ENCODE results near the gene LRRC3B.
"Not testable (repeated sequence)": the region's sequence is repeated elsewhere in the genome, so short reads cannot be mapped to it uniquely, and the experiment has no call there.

The LRRC3B gene, protein sequence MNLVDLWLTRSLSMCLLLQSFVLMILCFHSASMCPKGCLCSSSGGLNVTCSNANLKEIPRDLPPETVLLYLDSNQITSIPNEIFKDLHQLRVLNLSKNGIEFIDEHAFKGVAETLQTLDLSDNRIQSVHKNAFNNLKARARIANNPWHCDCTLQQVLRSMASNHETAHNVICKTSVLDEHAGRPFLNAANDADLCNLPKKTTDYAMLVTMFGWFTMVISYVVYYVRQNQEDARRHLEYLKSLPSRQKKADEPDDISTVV

DNA sequence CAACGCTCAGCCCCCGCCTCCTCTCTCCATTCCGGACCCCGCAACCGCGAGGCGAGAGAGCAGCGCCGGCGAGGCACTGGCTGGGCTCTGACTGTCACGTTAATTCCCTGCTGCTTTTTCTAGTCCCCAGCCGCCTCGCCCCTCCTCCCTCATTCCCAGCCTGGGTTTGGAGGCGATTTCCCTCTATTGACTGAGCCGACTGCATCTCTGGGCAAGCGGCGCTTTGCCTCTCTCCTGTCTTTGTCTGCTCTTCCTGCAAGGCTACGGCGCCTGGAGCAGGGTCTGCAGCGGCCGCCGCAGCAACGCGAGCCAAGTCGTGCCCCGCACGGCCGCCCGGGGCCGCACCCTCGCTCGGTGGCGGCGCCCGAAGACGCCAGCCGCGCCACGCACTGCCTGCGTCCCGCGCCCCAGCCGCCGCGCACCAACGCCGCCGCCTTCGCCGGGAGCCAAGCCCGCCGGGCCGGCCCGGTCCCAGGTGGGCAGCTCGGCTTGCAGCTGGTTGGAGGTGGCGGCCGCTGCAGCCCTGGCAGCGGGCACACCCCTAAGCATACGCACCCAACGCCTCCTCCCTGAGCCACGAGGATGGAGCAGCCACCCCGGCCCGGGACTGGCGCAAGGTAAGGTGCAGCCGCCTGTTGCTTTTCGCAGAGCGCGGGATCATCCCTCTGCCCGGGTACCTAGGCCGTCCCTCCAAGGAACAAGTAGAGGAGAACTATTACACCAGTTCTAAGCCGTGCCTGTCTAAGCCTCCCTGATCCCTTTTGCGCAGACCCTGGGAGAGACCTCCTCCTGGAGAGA, at the start of gene LRRC3B:
TSS of gene LRRC3B (plus strand) at position 152 of the 798 bp plus-strand sequence. CDS start 86,901 bp downstream, outside the sequence.
- Mint-ChIP-seq H3K27ac (no peak within 1 kb of the TSS), H3K27me3 (peaks cover 46% of the 10 kb centered on the region), H3K4me1 (ENCODE audit: low read depth) (no peaks in the 10 kb centered on the region), H3K36me3 (ENCODE audit: low read depth) (no peaks in the 10 kb centered on the region), H3K9me3 (peaks cover 3% of the 10 kb centered on the region), H3K4me3 (no peak within 1 kb of the TSS)

DNA sequence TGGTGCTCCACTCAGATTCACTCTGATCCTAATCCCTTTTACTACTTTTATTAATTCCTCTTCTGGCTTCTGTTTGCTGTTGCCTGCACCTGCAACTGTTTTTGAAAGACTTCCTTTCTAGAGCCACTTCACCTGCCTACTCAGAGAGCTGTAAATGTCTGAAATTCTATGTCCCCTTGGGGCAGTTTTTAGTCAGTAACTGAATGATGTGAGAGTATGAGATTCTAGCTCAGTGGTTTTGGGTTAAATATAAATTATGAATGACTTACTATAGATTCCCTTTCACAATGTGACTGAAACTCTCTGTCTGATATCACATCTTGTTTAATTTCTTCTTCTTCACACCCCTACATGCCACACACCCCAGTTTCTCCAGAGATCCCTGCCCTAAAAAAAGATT, 47.8 kb upstream of the LRRC3B start:
- H3K4me3 Mint-ChIP-seq = no peak overlapping the region
- no peak overlapping the region for H3K27ac Mint-ChIP-seq
- no peaks in the 10 kb centered on the region for H3K36me3 Mint-ChIP-seq (ENCODE audit: low read depth)
- no peaks in the 10 kb centered on the region for H3K4me1 Mint-ChIP-seq (ENCODE audit: low read depth)
- H3K27me3 Mint-ChIP-seq = no peaks in the 10 kb centered on the region
- H3K9me3 Mint-ChIP-seq = peaks cover 16% of the 10 kb centered on the region

DNA sequence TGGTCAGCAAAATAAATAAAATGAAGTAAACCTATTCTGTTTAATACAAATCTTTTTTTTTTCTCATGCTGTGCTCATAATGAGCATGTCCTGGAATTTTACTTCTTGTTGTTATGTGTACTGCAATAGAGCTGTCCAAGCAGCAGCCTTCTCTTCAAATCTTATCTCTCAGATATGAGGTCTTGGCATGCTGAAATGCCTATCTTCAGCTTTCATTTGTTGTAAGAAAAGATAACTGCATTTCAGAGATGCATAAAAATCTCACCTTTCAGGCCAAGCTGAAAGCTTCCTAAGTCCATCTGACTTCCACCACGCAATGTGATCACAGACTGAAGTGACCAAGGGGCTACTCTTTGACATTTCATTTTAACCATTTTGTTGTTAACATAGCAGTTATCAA, 43.5 kb upstream of the LRRC3B start:
- Mint-ChIP-seq H3K4me3 (no peak overlapping the region), H3K36me3 (ENCODE audit: low read depth) (no peaks in the 10 kb centered on the region), H3K27ac (no peak overlapping the region), H3K27me3 (no peaks in the 10 kb centered on the region), H3K9me3 (peaks cover 15% of the 10 kb centered on the region), H3K4me1 (ENCODE audit: low read depth) (no peaks in the 10 kb centered on the region)

DNA sequence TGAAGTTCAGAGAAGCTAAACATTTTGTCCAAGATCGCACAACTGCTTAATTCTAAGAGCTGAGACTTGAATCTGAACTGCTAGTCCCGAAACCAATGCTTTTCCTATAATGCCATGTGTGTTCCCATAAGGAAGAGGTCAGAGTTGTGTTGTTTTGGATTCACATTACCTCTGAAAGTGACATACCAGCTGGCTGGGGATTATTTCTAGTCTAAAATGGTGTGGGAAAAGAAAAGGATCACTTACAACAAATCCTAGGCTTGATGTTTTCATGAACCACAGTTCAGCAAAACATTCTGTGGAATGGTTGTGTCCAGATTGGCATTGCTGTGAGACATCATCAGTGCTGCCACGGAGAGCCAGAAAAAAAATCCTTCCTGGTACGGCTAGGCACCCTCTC, 35.0 kb upstream of the LRRC3B start:
- H3K27me3 Mint-ChIP-seq = no peaks in the 10 kb centered on the region
- no peaks in the 10 kb centered on the region for H3K4me1 Mint-ChIP-seq (ENCODE audit: low read depth)

DNA sequence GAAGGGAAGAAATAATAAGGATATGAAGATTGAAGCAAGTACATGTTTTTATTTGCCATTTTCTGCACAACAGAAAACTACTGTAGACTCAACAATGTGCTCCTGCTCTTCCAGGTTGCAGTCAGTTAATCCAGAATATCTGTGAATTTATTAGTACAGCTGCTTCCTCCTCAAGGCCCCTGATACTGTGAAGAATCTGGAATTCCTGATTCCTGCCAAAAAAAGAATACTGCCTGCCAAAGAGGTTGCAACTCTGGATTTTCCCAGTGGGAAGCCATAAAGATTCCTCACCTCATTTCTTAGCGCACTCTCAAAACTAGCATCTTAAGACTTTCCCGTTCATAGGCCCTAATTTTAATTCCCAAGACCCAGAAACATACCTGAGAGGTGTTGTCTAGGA, 33.6 kb upstream of the LRRC3B start:
- Mint-ChIP-seq H3K4me3 (no peak overlapping the region), H3K27ac (no peak overlapping the region), H3K4me1 (ENCODE audit: low read depth) (no peaks in the 10 kb centered on the region), H3K9me3 (peaks cover 8% of the 10 kb centered on the region), H3K36me3 (ENCODE audit: low read depth) (no peaks in the 10 kb centered on the region), H3K27me3 (no peaks in the 10 kb centered on the region)

More for the DNA sequence above, 35.0 kb upstream of the LRRC3B start:
- Mint-ChIP-seq H3K9me3 (peaks cover 8% of the 10 kb centered on the region), H3K36me3 (ENCODE audit: low read depth) (no peaks in the 10 kb centered on the region), H3K4me3 (no peak overlapping the region), H3K27ac (no peak overlapping the region)

DNA sequence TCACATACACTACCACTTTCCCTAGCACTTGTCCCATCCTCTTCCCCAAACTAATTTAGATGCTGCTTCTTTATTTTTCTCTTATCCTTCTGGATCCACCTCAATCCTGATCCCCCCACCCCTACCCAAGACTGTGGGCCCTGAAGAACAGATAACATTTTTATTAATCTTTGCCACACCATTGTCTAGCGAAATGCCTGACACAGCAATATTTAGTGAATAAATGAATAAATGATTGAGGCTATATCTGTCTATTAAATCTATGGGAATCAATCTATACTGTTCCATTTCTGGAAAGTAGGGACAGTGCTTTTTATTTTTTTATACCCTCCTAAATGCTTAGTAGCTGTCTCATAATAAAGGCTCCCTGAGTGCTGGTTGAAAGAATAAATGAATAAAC, 32.9 kb upstream of the LRRC3B start:
- Mint-ChIP-seq H3K9me3 (peaks cover 8% of the 10 kb centered on the region), H3K27ac (no peak overlapping the region), H3K4me3 (no peak overlapping the region), H3K36me3 (ENCODE audit: low read depth) (no peaks in the 10 kb centered on the region), H3K27me3 (no peaks in the 10 kb centered on the region), H3K4me1 (ENCODE audit: low read depth) (no peaks in the 10 kb centered on the region)

DNA sequence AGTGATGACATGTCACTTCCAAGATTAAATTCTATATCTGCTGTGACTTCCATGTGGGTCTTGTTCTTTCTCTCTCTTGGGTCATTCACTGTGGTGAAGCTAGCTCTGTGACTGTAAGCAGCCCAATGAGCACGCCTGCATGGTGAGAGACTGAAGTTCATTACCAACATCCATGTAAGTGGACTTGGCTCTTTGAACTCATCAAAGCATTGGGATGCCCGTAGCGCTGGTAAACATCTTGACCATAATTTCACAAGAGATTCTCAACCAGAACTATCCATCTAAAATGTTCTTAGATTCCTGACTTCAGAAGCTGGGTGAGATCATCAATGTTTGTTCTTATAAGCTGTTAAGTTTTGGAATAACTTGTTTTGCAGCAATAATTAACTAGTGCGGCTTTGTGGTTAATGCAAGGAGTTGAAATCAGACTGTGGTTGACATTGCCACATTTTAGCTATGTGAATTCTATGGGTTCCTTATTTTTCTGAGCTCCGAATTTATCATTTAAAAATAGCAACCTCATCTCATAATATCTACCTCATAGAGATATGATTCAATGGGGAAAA, 31.6 kb upstream of the LRRC3B start:
- Mint-ChIP-seq H3K4me1 (ENCODE audit: low read depth) (no peaks in the 10 kb centered on the region), H3K27ac (no peak overlapping the region), H3K4me3 (no peak overlapping the region), H3K27me3 (no peaks in the 10 kb centered on the region), H3K9me3 (peaks cover 10% of the 10 kb centered on the region), H3K36me3 (ENCODE audit: low read depth) (no peaks in the 10 kb centered on the region)

DNA sequence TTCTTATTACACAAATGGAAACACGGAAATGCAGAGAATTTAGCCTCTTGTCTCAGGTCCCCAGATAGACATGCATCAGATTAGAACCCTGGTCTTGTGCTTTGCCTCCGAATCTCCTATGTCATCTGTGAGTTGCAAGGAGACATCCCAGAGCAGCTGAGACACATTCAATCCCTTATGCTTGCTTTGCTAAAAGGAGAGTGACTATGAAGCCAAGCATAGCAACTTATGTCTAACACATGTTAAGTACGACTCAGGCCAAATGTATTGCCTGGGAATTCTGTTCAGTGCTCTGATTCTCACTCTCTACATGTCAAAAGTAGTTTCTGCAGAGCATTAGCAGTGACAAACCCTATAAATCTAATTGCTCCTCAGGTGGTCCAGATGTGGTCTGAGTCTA, 30.6 kb upstream of the LRRC3B start:
- Mint-ChIP-seq H3K9me3 (peaks cover 11% of the 10 kb centered on the region), H3K4me1 (ENCODE audit: low read depth) (no peaks in the 10 kb centered on the region), H3K36me3 (ENCODE audit: low read depth) (no peaks in the 10 kb centered on the region), H3K4me3 (no peak overlapping the region), H3K27ac (no peak overlapping the region), H3K27me3 (no peaks in the 10 kb centered on the region)

DNA sequence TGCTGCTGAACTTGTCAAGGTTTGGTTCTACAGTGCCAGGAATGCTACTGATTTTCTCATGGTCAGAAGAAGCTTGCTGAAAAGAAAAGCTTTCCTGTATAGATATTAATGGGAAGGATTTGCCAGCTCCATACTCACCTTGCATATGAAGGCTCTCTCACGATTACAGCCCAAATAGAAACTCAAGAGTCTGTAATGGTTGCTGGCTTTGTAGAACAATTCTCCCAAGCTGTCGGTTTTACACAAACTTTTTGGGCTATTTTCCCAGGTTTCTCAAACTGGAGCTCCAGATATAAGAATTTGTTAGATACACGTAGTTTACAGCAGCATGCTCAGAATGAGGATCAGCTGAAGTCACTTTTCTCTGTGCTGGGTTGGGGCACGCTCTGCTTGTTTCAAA, 30.1 kb upstream of the LRRC3B start:
- H3K4me1 Mint-ChIP-seq (ENCODE audit: low read depth) = no peaks in the 10 kb centered on the region
- peaks cover 11% of the 10 kb centered on the region for H3K9me3 Mint-ChIP-seq
- no peaks in the 10 kb centered on the region for H3K27me3 Mint-ChIP-seq
- no peak overlapping the region for H3K4me3 Mint-ChIP-seq
- H3K36me3 Mint-ChIP-seq (ENCODE audit: low read depth) = no peaks in the 10 kb centered on the region
- no peak overlapping the region for H3K27ac Mint-ChIP-seq

DNA sequence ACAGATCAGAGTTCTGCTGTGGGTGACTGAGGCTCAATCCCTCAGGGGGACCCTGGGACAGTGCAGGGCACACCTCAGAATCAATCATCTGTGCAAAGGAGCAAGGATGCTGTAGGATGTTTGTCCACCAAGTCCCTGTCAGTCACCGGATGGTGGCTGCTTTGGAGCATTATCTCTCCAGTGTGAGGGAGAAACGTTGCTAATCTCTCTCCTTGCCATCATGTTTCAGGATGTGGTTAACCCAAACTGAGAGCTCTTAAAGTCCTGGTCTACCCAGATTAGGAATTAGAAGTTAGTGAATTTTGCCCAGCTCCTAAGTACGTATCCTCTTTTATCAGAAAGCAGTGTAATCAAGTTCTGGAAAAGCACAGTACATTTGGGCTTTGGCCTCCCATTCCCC, 26.2 kb upstream of the LRRC3B start:
- no peak overlapping the region for H3K27ac Mint-ChIP-seq
- no peak overlapping the region for H3K4me3 Mint-ChIP-seq

DNA sequence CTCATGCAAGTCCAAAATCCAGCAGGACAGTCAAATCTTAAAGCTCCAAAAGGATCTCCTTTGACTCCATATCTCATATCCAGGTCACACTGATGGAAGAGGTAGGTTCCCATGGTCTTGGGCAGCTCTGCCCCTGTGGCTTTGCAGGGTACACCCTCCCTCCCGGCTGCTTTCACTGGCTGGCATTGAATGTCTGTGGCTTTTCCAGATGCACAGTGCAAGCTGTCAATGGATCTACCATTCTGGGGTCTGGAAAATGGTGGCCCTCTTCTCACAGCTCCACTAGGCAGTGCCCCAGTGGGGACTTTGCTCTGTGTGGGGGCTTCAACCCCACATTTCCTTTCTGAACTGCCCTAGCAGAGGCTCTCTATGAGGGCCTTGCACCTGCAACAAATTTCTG, 19.3 kb upstream of the LRRC3B start:
- H3K4me3 Mint-ChIP-seq; H3K36me3 Mint-ChIP-seq (ENCODE audit: low read depth); H3K4me1 Mint-ChIP-seq (ENCODE audit: low read depth); H3K27me3 Mint-ChIP-seq; H3K27ac Mint-ChIP-seq: not testable (repeated sequence)
- H3K9me3 Mint-ChIP-seq = peaks cover 45% of the 10 kb centered on the region

More for the DNA sequence above, 26.2 kb upstream of the LRRC3B start:
- Mint-ChIP-seq H3K27me3 (no peaks in the 10 kb centered on the region), H3K4me1 (ENCODE audit: low read depth) (no peaks in the 10 kb centered on the region), H3K36me3 (ENCODE audit: low read depth) (no peaks in the 10 kb centered on the region), H3K9me3 (peaks cover 19% of the 10 kb centered on the region)

DNA sequence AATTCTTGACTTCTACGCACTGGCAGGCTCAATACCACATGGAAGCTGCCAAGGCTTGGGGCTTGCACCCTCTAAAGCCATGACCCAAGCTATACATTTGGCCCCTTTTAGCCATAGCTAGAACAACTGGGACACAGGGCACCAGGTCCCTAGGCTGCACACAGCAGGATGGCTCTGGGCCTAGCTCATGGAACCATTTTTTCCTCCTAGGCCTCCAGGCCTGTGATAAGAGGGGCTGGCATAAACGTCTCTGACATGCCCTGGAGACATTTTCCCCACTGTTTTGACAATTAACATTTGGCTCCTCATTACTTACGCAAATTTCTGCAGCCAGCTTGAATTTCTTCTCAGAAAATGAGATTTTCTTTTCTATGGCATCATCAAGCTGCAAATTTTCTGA, 18.8 kb upstream of the LRRC3B start:
- not testable (repeated sequence) for H3K27ac Mint-ChIP-seq; H3K4me3 Mint-ChIP-seq; H3K27me3 Mint-ChIP-seq; H3K4me1 Mint-ChIP-seq (ENCODE audit: low read depth); H3K36me3 Mint-ChIP-seq (ENCODE audit: low read depth)
- H3K9me3 Mint-ChIP-seq = peaks cover 45% of the 10 kb centered on the region

DNA sequence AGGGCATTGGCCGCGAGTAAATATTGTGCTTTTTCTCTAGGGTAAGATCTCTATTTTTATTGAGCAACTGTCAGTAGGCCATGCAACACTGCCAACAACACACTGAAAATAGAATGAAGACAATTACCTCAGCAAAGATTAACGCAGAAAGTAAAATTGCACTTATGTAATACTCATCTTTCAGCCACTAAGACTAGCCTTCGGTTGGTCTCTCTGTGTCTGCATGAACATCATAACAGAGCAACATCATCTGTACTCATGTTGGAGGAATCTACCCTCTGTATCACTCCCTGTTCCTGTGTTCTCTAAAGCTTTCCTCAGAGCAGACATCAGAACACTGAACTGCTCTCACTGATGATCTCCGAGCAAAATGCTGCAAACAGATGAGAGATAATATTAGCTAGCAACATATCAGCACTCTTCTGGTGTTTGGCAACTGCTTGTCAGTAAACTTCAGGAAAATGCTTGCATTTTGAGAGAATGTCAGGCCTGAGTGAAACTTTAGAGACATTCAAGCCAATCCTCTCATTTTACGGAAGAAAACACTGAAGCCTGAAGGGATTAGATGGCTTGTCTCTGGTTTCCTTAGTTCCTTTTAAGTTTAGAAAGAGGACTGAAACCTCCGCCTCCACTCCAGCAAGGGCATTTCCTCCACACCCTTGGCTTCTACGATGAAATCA, 8.4 kb upstream of the LRRC3B start:
- Mint-ChIP-seq H3K36me3 (ENCODE audit: low read depth) (no peaks in the 10 kb centered on the region), H3K4me3 (no peak overlapping the region), H3K9me3 (peaks cover 3% of the 10 kb centered on the region), H3K27ac (no peak overlapping the region), H3K4me1 (ENCODE audit: low read depth) (no peaks in the 10 kb centered on the region), H3K27me3 (no peaks in the 10 kb centered on the region)

DNA sequence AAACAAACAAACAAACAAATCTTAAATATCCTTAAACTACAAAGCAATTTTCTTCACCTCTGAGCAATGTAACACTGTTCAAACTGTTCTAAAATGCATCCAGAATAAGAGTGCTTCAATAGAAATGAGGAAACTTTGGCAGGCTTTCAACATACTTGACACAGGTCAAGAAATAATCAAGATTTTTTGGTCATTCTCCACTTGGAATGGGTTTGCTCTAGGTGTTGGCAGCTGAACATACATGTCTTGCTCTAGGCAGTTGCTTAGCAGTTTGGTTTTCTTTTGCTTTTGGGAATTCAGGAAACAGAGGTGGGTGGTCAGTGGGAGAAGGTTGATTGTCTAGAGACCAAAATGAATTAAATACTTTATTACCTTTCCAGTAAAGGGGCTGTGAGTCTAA, 1.4 kb upstream of the LRRC3B start:
- Mint-ChIP-seq H3K27me3 (peaks cover 43% of the 10 kb centered on the region), H3K36me3 (ENCODE audit: low read depth) (no peaks in the 10 kb centered on the region), H3K4me1 (ENCODE audit: low read depth) (no peaks in the 10 kb centered on the region), H3K9me3 (peaks cover 3% of the 10 kb centered on the region), H3K27ac (no peak overlapping the region), H3K4me3 (no peak overlapping the region)
